Stimulated activated CD8-positive, alpha-beta memory T cell treated with anti-CD3 and anti-CD28 coated beads, Interleukin-2, amount 100 ng/mL, for 48 hours (primary cell): ENCODE measurements around the gene SLC11A1.
A peak's percentile ranks its signal among the peaks of the same experiment; 100 is the strongest.

Experiments
- DNase-seq, 2 donors: peaks; one replicate each; pipeline ENCODE4 v3.0.0-alpha.2; 2020; ENCODE audit warnings: low read depth in 2 of 2

The SLC11A1 gene

GRCh38 chr2:218405086-218405745 is 23.1 kb downstream of the SLC11A1 start:
- no peak for DNase-seq

- no peak for DNase-seq
These were observed 23.7 kb downstream of the SLC11A1 start for GRCh38 chr2:218405746-218406208.

GRCh38 chr2:218406209-218406948 is 24.3 kb downstream of the SLC11A1 start:
- DNase-seq: peak; percentile 94 to 97

DNA sequence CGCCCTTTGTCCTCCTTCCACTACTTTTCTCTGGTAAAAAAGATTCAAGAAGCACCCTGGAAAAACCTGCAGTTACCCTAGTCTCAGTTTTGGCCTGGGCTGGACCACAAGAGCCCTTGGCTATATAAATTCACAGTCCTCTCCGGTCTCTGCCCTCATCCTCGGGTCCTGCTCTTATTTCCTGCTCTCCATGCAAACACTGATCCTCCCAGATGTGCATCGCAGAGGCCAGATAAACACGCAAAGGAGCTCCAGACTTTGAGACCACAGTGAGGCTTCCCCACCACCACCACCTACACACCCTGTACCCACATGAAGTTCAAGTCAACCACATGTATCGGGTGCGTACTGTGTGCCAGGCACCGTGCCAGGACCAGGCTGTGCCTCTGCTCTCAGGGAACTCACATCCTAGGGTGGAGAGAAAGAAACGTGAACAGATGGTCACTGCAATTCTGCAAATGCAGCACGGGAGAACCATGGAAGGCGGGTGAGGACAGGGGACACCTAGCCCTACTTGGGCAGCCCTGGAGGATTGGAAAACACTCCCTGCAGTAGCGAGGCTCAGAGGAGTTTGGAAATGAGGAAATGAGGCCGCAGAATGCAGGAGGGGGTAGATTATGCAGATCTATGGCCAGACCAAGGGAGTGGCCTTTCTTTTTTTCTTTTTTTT is 25.0 kb downstream of the SLC11A1 start:
- DNase-seq: no peak

DNA sequence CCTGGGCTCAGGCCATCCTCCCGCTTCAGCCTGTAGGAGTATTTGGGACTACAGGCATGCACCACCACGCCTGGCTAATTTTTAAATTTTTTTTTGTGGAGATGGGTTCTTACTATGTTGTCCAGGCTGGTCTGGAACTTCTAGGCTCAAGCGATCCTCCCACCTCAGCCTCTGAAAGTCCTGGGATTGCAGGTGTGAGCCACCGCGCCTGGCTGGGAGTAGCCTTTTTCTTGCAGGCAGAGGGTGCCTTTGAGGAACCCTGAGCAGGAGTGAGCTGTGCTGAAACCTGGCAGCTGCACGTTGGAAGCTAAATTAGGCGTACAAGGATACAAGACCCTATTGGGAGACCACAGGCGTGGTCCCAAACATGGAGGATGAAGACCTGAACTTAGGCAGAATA is 25.6 kb downstream of the SLC11A1 start:
- DNase-seq: no peak

DNA sequence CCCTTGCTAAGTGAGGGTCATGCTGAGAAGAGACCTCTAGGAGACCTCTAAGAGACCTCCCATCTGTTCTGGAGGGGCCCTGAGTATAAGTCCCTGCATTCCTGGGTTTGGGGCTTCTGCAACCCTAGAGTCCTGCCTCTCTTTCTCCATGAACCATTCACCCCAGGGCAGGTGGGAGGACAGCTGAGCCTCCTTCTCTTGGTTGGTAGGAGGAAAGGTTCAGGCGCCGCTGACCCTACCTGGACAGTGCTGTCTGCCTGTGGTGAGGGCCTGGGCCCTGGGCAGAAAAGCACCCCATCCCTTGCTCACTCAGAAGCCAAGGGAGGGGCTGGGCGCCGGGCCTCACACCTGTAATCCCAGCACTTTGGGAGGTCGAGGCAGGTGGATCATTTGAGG is 36.2 kb downstream of the SLC11A1 start:
- no peak for DNase-seq

GRCh38 chr2:218418717-218419458 is 36.8 kb downstream of the SLC11A1 start, which contains the start of gene VIL1:
Gene VIL1 (plus strand): TSS chr2:218419123. CDS start chr2:218423779, 4,656 bp downstream.
- no peak for DNase-seq

- DNase-seq: no peak
These were observed 37.6 kb downstream of the SLC11A1 start for GRCh38 chr2:218419630-218420216.

DNA sequence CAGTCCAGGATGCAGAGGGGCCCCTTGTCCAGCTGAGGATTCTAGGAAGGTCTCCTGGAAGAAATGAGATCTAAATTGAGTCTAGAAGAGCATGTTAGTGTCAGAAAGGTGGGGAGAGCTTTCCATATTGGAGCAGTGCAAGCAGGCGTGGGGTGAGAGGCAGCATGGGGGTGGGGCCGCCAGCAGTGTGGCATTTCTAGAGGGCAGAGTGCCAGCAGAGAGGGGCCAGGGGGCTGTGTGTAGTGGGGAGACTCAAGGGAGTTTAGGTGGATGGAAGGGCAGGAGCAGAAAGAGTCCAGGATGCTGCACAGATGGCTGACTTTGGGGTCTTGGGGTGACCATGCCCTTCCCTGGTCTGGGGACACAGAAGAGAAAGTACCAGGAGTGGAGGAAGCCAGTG is 39.0 kb downstream of the SLC11A1 start:
- DNase-seq: no peak

DNA sequence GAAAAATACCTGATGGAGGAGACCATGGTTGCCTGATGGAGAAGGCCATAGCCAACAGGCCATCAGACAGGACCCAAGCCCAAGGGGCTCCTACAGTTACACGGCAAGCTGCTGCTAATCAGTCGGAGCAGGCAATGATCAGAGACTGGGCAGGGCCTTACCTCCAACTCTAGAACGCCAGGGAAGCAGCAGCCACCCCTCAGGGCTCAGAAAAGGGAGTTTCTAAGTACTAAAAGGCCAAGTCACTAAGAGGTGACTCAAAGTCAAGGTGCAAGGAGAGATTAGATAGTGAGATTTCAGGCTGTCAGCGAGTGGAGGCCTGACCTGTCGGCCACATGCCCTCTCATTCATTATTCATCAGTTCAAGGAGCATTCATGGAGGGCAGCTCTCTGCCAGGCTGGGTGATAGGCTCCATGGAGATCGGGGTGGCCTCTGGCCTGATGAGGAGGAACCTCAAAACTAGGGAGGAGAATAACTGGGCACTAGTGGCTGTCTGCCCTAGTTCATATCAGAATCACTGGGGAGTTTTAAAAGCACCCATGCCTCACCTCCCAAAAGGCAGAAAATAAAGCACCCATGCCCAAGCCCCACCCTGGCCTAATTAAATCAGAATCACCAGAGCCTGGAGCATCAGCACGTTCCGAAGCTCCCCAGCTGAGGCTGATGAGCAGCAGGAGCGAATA is 40.5 kb downstream of the SLC11A1 start:
- DNase-seq: no peak

GRCh38 chr2:218423584-218423983 is 41.5 kb downstream of the SLC11A1 start:
- no peak for DNase-seq

GRCh38 chr2:218425531-218425930 is 43.5 kb downstream of the SLC11A1 start:
- no peak for DNase-seq

GRCh38 chr2:218427741-218428140 is 45.7 kb downstream of the SLC11A1 start:
- no peak for DNase-seq

- no peak for DNase-seq
These were observed 46.9 kb downstream of the SLC11A1 start for GRCh38 chr2:218428846-218429558.

DNA sequence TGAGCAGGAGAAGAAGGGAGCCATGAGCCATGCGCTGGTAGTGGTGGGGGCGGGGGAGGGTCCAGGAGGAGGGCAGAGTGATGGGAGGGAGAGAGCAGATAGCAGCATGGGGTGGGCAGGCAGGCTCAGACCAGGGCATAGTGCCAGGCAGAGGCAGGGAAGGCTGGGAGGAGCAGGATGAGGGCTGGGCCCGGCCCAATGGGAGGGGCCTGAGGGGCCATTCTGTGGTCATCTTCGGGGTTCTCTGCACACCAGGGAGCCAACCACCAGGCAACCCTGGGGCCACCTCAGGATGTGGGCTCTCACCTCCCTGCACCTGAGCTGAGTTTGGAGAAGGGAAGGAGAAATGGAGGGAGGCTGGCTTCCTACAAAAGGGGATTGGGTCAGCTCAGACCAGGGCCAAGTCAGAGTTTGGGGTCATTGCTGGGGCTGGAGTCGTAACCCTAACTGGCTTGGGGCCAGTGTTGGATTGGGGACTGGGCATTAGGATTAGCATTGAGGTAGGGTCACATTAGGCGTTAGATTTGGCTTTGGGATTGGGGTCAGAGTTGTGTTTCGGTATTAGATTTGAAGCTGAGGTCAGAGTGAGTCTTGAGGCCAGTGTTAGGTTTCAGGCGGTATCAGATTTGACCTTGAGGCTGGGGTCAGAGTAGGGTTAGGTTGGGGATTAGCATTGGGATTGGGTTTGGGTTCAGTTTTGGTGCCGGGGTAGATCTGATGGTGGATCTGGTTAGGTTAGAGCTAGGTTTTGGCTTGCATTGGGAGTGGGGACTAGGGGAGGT is 48.0 kb downstream of the SLC11A1 start:
- no peak for DNase-seq

DNA sequence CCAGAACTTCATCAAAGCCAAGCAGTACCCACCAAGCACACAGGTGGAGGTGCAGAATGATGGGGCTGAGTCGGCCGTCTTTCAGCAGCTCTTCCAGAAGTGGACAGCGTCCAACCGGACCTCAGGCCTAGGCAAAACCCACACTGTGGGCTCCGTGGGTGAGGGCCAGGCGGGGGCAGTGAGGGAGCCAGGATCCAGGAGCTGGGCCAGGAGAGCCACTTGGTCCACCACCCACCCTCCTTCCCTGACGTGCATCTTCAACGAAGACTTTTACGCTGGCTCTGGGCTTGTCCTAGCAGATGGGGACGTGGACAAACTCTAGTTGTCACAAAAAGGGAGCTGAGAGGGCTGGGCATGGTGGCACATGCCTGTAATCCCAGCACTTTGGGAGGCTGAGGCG is 48.6 kb downstream of the SLC11A1 start:
- DNase-seq: no peak

DNA sequence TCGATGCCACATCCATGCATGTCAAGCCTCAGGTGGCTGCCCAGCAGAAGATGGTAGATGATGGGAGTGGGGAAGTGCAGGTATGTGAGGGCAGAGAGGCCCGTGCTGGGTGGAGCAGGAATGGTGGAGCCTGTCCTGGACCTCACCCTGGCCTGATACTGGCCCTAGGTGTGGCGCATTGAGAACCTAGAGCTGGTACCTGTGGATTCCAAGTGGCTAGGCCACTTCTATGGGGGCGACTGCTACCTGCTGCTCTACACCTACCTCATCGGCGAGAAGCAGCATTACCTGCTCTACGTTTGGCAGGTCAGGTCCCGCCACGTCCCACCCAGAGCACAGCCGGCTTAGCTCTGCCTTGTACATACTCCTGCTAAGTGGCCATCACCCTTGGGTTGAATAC is 49.8 kb downstream of the SLC11A1 start:
- no peak for DNase-seq

GRCh38 chr2:218432676-218433365 is 50.7 kb downstream of the SLC11A1 start:
- no peak for DNase-seq

- DNase-seq: no peak
These were observed 52.4 kb downstream of the SLC11A1 start for GRCh38 chr2:218434456-218434855.
